ENCODE measurements around the gene MRPS22.
"Not testable (repeated sequence)": the region's sequence is repeated elsewhere in the genome, so short reads cannot be mapped to it uniquely, and the experiment has no call there.

DNA sequence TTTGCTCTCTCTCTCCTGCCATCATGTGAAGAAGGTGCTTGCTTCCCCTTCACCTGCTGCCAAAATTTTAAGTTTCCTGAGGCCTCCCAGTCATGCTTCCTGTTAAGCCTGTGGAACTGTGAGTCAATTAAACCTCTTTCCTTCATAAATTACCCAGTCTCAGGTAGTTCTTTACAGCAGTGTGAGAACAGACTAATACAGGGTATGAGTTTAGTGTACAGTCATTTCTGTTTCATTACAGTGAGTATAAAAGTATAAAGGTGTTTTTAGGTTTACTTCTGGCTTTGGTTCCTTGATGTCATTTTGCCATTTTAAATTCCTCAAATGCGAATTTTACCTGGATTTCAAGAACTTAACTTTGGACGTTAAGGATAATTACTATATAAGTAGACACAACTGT, 38.5 kb downstream of the MRPS22 start:
- not testable (repeated sequence) for TF ChIP-seq PREB (CRISPR knock-in tag; IDR thresholded peaks at IDR 0.05); CTCF (CRISPR knock-in tag; IDR thresholded peaks at IDR 0.05); MYPOP (CRISPR knock-in tag; IDR thresholded peaks at IDR 0.05); GABPA (IDR thresholded peaks at IDR 0.05; ENCODE audit: low read depth, low read length); GABPA (CRISPR knock-in tag; IDR thresholded peaks at IDR 0.05; ENCODE audit: low read depth); ZNF549 (CRISPR knock-in tag; IDR thresholded peaks at IDR 0.05); ZHX2 (IDR thresholded peaks at IDR 0.05; ENCODE audit: low read depth); ZHX2 (CRISPR knock-in tag; IDR thresholded peaks at IDR 0.05; ENCODE audit: borderline replicate concordance); ZBTB2 (CRISPR knock-in tag; IDR thresholded peaks at IDR 0.05; ENCODE audit: low read depth); ZFP90 (CRISPR knock-in tag; IDR thresholded peaks at IDR 0.05; ENCODE audit: borderline replicate concordance); RFX5 (IDR thresholded peaks at IDR 0.05; ENCODE audit: low read depth, low read length); ATF6 (CRISPR knock-in tag; conservative IDR thresholded peaks at IDR 0.05); ZNF770 (CRISPR knock-in tag; IDR thresholded peaks at IDR 0.05)
- TF ChIP-seq, protein P1, sequence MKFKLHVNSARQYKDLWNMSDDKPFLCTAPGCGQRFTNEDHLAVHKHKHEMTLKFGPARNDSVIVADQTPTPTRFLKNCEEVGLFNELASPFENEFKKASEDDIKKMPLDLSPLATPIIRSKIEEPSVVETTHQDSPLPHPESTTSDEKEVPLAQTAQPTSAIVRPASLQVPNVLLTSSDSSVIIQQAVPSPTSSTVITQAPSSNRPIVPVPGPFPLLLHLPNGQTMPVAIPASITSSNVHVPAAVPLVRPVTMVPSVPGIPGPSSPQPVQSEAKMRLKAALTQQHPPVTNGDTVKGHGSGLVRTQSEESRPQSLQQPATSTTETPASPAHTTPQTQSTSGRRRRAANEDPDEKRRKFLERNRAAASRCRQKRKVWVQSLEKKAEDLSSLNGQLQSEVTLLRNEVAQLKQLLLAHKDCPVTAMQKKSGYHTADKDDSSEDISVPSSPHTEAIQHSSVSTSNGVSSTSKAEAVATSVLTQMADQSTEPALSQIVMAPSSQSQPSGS (CRISPR knock-in tag; IDR thresholded peaks at IDR 0.05): not testable (repeated sequence)

Measured in HepG2 (cell line).